Esophagus squamous epithelium (tissue), 4 donors: ENCODE measurements around the gene ATXN2L.

Source experiments
- POLR2A ChIP-seq, 4 donors: fragments of 450-650 bp; IDR thresholded peaks; one replicate each; pipeline ENCODE4 v1.6.1; 2017; ENCODE audit warnings: antibody characterized with exemption in 4 of 4, mild to moderate bottlenecking in 4 of 4, moderate library complexity in 3 of 4
- TF ChIP-seq, protein P1 (sequence below), 6 experiments: fragments of 450-650 bp in 4 of 6; fragments of 200-600 bp in 2 of 6; sonication (generic) in 2 of 6; IDR thresholded peaks; one replicate each; pipeline ENCODE4 v1.5.1; 2016 to 2019; ENCODE audit warnings: antibody characterized with exemption in 6 of 6, mild to moderate bottlenecking in 4 of 6, moderate library complexity in 4 of 6

GRCh38 chr16:28880955-28881354, 58.2 kb downstream of the ATXN2L start:
- TF ChIP-seq, protein P1, sequence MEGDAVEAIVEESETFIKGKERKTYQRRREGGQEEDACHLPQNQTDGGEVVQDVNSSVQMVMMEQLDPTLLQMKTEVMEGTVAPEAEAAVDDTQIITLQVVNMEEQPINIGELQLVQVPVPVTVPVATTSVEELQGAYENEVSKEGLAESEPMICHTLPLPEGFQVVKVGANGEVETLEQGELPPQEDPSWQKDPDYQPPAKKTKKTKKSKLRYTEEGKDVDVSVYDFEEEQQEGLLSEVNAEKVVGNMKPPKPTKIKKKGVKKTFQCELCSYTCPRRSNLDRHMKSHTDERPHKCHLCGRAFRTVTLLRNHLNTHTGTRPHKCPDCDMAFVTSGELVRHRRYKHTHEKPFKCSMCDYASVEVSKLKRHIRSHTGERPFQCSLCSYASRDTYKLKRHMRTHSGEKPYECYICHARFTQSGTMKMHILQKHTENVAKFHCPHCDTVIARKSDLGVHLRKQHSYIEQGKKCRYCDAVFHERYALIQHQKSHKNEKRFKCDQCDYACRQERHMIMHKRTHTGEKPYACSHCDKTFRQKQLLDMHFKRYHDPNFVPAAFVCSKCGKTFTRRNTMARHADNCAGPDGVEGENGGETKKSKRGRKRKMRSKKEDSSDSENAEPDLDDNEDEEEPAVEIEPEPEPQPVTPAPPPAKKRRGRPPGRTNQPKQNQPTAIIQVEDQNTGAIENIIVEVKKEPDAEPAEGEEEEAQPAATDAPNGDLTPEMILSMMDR (IDR thresholded peaks at IDR 0.05), result no peak
- TF ChIP-seq POLR2A (IDR thresholded peaks at IDR 0.05), result no peak
